ENCODE data around the gene PDCD1LG2. TPM values are rescaled to one million over a fixed set of nuclear protein-coding genes. Genes with fewer than 3 reads are reported as not detected.
A peak's percentile ranks its signal among the peaks of the same experiment; 100 is the strongest.

The PDCD1LG2 gene
- total and polyA plus RNA-seq, 2 experiments from 2014 or later, result not detected

DNA sequence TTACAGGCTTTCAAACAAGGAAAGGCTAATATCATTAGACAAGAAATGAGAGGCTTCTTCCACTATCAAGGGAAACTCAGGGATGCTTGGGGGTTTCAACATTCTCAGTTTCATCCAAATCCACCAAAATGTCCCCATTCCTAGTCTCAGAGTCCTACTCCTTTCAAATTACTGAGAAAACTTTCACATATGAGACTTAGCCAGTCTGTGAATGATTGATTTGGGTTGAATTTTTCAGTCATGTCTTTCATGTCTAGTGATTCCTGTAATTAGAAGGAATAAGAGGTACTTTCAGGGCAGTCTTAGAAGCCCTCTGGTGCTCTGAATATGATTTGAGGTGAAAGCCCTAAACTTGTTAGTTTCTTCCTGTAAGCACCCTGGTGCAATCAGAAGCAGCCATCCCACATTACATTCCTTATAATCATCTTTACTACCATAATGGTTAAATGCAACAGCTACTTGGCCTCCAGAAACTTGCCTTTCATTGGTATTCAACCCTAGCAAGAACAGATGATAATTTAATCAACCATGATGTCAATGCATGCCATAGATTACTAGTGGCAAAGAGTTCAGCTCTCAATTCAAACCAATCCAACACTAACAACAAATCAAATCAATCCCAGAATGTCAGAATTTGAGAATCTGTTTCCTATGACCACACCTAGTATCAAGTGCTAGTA is 67.8 kb downstream of the PDCD1LG2 start (continued):
- TF ChIP-seq STAT1 (IDR thresholded peaks at IDR 0.05; ENCODE audit: unreplicated experiment), result no peak
- no peak for TF ChIP-seq POLR2AphosphoS5 (IDR thresholded peaks at IDR 0.05; ENCODE audit: low read depth)
- no peak for TF ChIP-seq ZNF462 (CRISPR knock-in tag; IDR thresholded peaks at IDR 0.05)
- TF ChIP-seq ZNF331 (CRISPR knock-in tag; IDR thresholded peaks at IDR 0.05; ENCODE audit: low read depth), result no peak
- TF ChIP-seq ETS1 (IDR thresholded peaks at IDR 0.05), result no peak

DNA sequence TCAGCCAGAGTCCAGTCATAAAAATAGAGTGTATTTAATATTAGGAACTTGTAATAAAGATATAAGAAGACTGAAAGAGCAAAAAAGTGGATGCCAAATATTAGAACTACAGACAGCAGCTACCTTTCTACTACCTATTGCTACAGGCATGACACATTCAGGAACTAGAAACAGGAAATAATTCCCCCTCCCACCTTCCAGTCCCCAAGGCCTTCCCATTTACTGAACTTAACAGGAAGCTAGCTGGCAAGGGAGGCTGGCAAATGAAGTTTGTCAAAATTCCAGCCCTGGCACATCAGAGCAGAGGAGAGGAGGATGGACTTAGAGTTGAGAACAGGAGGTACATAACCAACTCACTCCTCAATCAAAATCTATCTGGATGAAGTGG is 68.4 kb downstream of the PDCD1LG2 start:
- Mint-ChIP-seq H3K27ac (no peak overlapping the region), H3K4me1 (no peaks in the 10 kb centered on the region; the same call in 2 of the 3 replicates), H3K9me3 (no peaks in the 10 kb centered on the region), H3K36me3 (ENCODE audit: low read depth) (no peaks in the 10 kb centered on the region), H3K27me3 (ENCODE audit: insufficient read depth, low read depth, poor library complexity) (peaks cover 1% of the 10 kb centered on the region), H3K4me3 (no peak overlapping the region)
- H3K27ac ChIP-seq (ENCODE audit: low read depth), result no peak overlapping the region
- no peaks in the 10 kb centered on the region for H3F3A ChIP-seq (replicated peaks; ENCODE audit: low read depth)
- no peak overlapping the region for H3K4me2 ChIP-seq
- ATAC-seq, result no peak
- no peaks in the 10 kb centered on the region for H3K4me1 ChIP-seq (ENCODE audit: insufficient read depth)
- TF ChIP-seq CREB1 (CRISPR knock-in tag; IDR thresholded peaks at IDR 0.05; ENCODE audit: low read depth) (no peak), ZNF114 (CRISPR knock-in tag; IDR thresholded peaks at IDR 0.05) (no peak), JUNB (IDR thresholded peaks at IDR 0.05; ENCODE audit: unreplicated experiment) (no peak), ETS1 (IDR thresholded peaks at IDR 0.05) (no peak), EZH2 (IDR thresholded peaks at IDR 0.05; ENCODE audit: low read depth, unreplicated experiment) (no peak)
- TF ChIP-seq, protein P1, sequence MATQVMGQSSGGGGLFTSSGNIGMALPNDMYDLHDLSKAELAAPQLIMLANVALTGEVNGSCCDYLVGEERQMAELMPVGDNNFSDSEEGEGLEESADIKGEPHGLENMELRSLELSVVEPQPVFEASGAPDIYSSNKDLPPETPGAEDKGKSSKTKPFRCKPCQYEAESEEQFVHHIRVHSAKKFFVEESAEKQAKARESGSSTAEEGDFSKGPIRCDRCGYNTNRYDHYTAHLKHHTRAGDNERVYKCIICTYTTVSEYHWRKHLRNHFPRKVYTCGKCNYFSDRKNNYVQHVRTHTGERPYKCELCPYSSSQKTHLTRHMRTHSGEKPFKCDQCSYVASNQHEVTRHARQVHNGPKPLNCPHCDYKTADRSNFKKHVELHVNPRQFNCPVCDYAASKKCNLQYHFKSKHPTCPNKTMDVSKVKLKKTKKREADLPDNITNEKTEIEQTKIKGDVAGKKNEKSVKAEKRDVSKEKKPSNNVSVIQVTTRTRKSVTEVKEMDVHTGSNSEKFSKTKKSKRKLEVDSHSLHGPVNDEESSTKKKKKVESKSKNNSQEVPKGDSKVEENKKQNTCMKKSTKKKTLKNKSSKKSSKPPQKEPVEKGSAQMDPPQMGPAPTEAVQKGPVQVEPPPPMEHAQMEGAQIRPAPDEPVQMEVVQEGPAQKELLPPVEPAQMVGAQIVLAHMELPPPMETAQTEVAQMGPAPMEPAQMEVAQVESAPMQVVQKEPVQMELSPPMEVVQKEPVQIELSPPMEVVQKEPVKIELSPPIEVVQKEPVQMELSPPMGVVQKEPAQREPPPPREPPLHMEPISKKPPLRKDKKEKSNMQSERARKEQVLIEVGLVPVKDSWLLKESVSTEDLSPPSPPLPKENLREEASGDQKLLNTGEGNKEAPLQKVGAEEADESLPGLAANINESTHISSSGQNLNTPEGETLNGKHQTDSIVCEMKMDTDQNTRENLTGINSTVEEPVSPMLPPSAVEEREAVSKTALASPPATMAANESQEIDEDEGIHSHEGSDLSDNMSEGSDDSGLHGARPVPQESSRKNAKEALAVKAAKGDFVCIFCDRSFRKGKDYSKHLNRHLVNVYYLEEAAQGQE (IDR thresholded peaks at IDR 0.05; ENCODE audit: unreplicated experiment), result no peak
- TF ChIP-seq, protein P2, sequence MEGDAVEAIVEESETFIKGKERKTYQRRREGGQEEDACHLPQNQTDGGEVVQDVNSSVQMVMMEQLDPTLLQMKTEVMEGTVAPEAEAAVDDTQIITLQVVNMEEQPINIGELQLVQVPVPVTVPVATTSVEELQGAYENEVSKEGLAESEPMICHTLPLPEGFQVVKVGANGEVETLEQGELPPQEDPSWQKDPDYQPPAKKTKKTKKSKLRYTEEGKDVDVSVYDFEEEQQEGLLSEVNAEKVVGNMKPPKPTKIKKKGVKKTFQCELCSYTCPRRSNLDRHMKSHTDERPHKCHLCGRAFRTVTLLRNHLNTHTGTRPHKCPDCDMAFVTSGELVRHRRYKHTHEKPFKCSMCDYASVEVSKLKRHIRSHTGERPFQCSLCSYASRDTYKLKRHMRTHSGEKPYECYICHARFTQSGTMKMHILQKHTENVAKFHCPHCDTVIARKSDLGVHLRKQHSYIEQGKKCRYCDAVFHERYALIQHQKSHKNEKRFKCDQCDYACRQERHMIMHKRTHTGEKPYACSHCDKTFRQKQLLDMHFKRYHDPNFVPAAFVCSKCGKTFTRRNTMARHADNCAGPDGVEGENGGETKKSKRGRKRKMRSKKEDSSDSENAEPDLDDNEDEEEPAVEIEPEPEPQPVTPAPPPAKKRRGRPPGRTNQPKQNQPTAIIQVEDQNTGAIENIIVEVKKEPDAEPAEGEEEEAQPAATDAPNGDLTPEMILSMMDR (conservative IDR thresholded peaks at IDR 0.05; ENCODE audit: low read depth in 2 of 2), result no peak
- no peaks in the 10 kb centered on the region for H3K27me3 ChIP-seq (ENCODE audit: insufficient read depth)
- no peak overlapping the region for H3K4me3 ChIP-seq
- no peak for DNase-seq (ENCODE audit: low spot score)
- H2AFZ ChIP-seq, result 0 out of 2 replicates have a peak overlapping the region, but pooled peaks have one; percentile 3
- H3K79me2 ChIP-seq (replicated peaks; ENCODE audit: insufficient read depth), result no peaks in the 10 kb centered on the region
- H3K9me2 ChIP-seq (ENCODE audit: insufficient read depth), result 0 out of 2 replicates have a peak, but pooled peaks cover 3% of the 10 kb centered on the region
- H3K36me3 ChIP-seq (ENCODE audit: insufficient read depth), result no peaks in the 10 kb centered on the region
- no peaks in the 10 kb centered on the region for H4K20me1 ChIP-seq (replicated peaks; ENCODE audit: insufficient read depth)

Measured in GM23338 (cell line).